HepG2 (cell line): Measurements from ENCODE around the gene GRB7. TPM values are rescaled to one million over a fixed set of nuclear protein-coding genes. Genes with fewer than 3 reads are reported as not detected.

Experiments used
- ATM ChIP-seq: fragments of 450-650 bp; IDR thresholded peaks from 2 replicates; pipeline ENCODE4 v1.7.1; 2017; ENCODE audit warnings: mild to moderate bottlenecking, borderline replicate concordance
- HNF4G ChIP-seq, 2 experiments: sonication (generic) in 1 of 2; formaldehyde crosslinking in 1 of 2; IDR thresholded peaks; 2 replicates each; pipeline versions ENCODE4 v1.4.0 to v1.6.1; 2011 to 2020; ENCODE audit warnings: borderline replicate concordance in 2 of 2, low read depth in 2 of 2, mild to moderate bottlenecking in 2 of 2, low read length in 1 of 2, missing genetic modification reagents in 1 of 2, moderate library complexity in 1 of 2
- KLF16 ChIP-seq, 2 experiments: sonication (generic) in 1 of 2; formaldehyde crosslinking in 1 of 2; IDR thresholded peaks; 2 replicates each; pipeline versions ENCODE4 v1.6.1 to v1.8.0; 2016 to 2023; ENCODE audit warnings: missing genetic modification reagents in 2 of 2, missing compliant biosample characterization in 1 of 2
- MEIS2 ChIP-seq: sonication (generic); formaldehyde crosslinking; IDR thresholded peaks from 2 replicates; pipeline ENCODE4 v1.9.0; 2021; ENCODE audit warnings: mild to moderate bottlenecking, missing genetic modification reagents
- POGZ ChIP-seq: sonication (generic); formaldehyde crosslinking; IDR thresholded peaks from 2 replicates; pipeline ENCODE4 v1.4.0; 2020; ENCODE audit warnings: mild to moderate bottlenecking, missing genetic modification reagents
- RBFOX2 ChIP-seq: fragments of 200-400 bp; formaldehyde crosslinking; IDR thresholded peaks from 2 replicates; pipeline ENCODE4 v1.6.1; 2017; ENCODE audit warnings: low read depth, mild to moderate bottlenecking, low read length
- REL ChIP-seq: sonication (generic); formaldehyde crosslinking; conservative IDR thresholded peaks from 2 replicates; pipeline ENCODE4 v1.8.0; 2022; ENCODE audit warnings: mild to moderate bottlenecking, missing genetic modification reagents, moderate library complexity
- REXO4 ChIP-seq: sonication (generic); formaldehyde crosslinking; IDR thresholded peaks from 2 replicates; pipeline ENCODE4 v1.8.0; 2022; ENCODE audit warnings: missing genetic modification reagents, mild to moderate bottlenecking, borderline replicate concordance
- RFX5 ChIP-seq: IDR thresholded peaks from 2 replicates; pipeline ENCODE4 v1.6.1; 2011; ENCODE audit warnings: low read depth, low read length, improper control_type of control experiment
- SIX4 ChIP-seq: sonication (generic); formaldehyde crosslinking; IDR thresholded peaks from 2 replicates; pipeline ENCODE4 v1.4.0; 2020; ENCODE audit warnings: missing genetic modification reagents
- TBL1XR1 ChIP-seq: fragments of 150-350 bp; IDR thresholded peaks from 2 replicates; pipeline ENCODE4 v1.6.1; 2014; ENCODE audit warnings: borderline replicate concordance, low read length; ENCODE audit not compliant: partially characterized antibody
- ZBTB38 ChIP-seq: sonication (generic); formaldehyde crosslinking; IDR thresholded peaks from 2 replicates; pipeline ENCODE4 v1.5.1; 2020; ENCODE audit warnings: mild to moderate bottlenecking, missing genetic modification reagents
- ZBTB7A ChIP-seq: sonication (generic); formaldehyde crosslinking; IDR thresholded peaks from 2 replicates; pipeline ENCODE4 v1.8.0; 2022; ENCODE audit warnings: mild to moderate bottlenecking, missing genetic modification reagents
- ZFAT ChIP-seq: sonication (generic); formaldehyde crosslinking; conservative IDR thresholded peaks from 2 replicates; pipeline ENCODE4 v1.8.1; 2023; ENCODE audit warnings: missing genetic modification reagents, inconsistent platforms
- ZNF34 ChIP-seq: sonication (generic); formaldehyde crosslinking; IDR thresholded peaks from 2 replicates; pipeline ENCODE4 v1.4.0; 2020; ENCODE audit warnings: mild to moderate bottlenecking, missing genetic modification reagents, borderline replicate concordance
- ZNF362 ChIP-seq: sonication (generic); formaldehyde crosslinking; IDR thresholded peaks from 2 replicates; pipeline ENCODE4 v1.4.0; 2020; ENCODE audit warnings: missing genetic modification reagents, mild to moderate bottlenecking, borderline replicate concordance
- ZNF367 ChIP-seq: sonication (generic); formaldehyde crosslinking; IDR thresholded peaks from 2 replicates; pipeline ENCODE4 v1.4.0; 2020; ENCODE audit warnings: missing genetic modification reagents, borderline replicate concordance
- ZNF441 ChIP-seq: sonication (generic); formaldehyde crosslinking; IDR thresholded peaks from 2 replicates; pipeline ENCODE4 v1.7.0; 2021; ENCODE audit warnings: missing genetic modification reagents, borderline replicate concordance
- ZNF513 ChIP-seq: sonication (generic); formaldehyde crosslinking; conservative IDR thresholded peaks from 2 replicates; pipeline ENCODE4 v1.5.0; 2020; ENCODE audit warnings: missing genetic modification reagents
- ZNF552 ChIP-seq: sonication (generic); formaldehyde crosslinking; IDR thresholded peaks from 2 replicates; pipeline ENCODE4 v1.9.0; 2022; ENCODE audit warnings: missing genetic modification reagents, mild to moderate bottlenecking, borderline replicate concordance
- ZNF672 ChIP-seq: sonication (generic); formaldehyde crosslinking; IDR thresholded peaks from 2 replicates; pipeline ENCODE4 v1.8.1; 2022; ENCODE audit warnings: missing genetic modification reagents
- ZNF7 ChIP-seq: IDR thresholded peaks from 2 replicates; pipeline ENCODE4 v1.6.1; 2016; ENCODE audit warnings: missing biosample characterization, missing genetic modification reagents
- ZZZ3 ChIP-seq: sonication (generic); formaldehyde crosslinking; IDR thresholded peaks from 2 replicates; pipeline ENCODE4 v1.4.0; 2020; ENCODE audit warnings: missing genetic modification reagents, mild to moderate bottlenecking, borderline replicate concordance
- polyA plus RNA-seq, 8 experiments: library from polyadenylated mRNA; depleted of rRNA in 3 of 8; stranded (reverse) in 7 of 8; unstranded in 1 of 8; fragments of >200 nt; fragmentation: Illumina TruSeq in 4 of 8; extraction: Trizol in 4 of 8; gene quantifications; 2 replicates each; pipeline versions ENCODE4 v1.2.1 to v1.2.3, GENCODE V29; 2011 to 2016; ENCODE audit warnings: low read depth in 4 of 8, missing spikeins in 1 of 8, mixed read lengths in 1 of 8; ENCODE audit not compliant: insufficient read depth in 1 of 8
- total RNA-seq, 5 experiments: library from RNA; depleted of rRNA; stranded (reverse); fragments of >200 nt; fragmentation: Illumina TruSeq; extraction: Trizol; gene quantifications; 2 replicates each; pipeline ENCODE4 v1.2.3, GENCODE V29; 2016; ENCODE audit warnings: low read depth in 1 of 5
- TF ChIP-seq, protein P1 (sequence below): sonication (generic); formaldehyde crosslinking; IDR thresholded peaks from 2 replicates; pipeline ENCODE4 v1.4.0; 2020; ENCODE audit warnings: mild to moderate bottlenecking, missing genetic modification reagents
- TF ChIP-seq, protein P2 (sequence below): sonication (generic); formaldehyde crosslinking; IDR thresholded peaks from 2 replicates; pipeline ENCODE4 v1.8.1; 2023; ENCODE audit warnings: missing genetic modification reagents, mild to moderate bottlenecking, borderline replicate concordance
- TF ChIP-seq, protein P3 (sequence below): sonication (generic); IDR thresholded peaks from 2 replicates; pipeline ENCODE4 v1.6.1; 2016; ENCODE audit warnings: low read depth, borderline replicate concordance
- TF ChIP-seq, protein P4 (sequence below): sonication (generic); formaldehyde crosslinking; IDR thresholded peaks from 2 replicates; pipeline ENCODE4 v1.5.0; 2020; ENCODE audit warnings: missing genetic modification reagents

Gene GRB7
- total and polyA plus RNA-seq, 2 of the 13 experiments (the other 11 are each of a cell fraction or from before 2014, with no cell fraction given) = 60.2 to 77.7 TPM

GRCh38 chr17:39699818-39700147 is 38.0 kb upstream of the GRB7 start, which contains the start of gene ERBB2 (continued):
- TF ChIP-seq ZNF513 (CRISPR knock-in tag) (no peak), RFX5 (no peak), REL (CRISPR knock-in tag) (0 out of 2 replicates have a peak, but pooled peaks have one; percentile 51), ZNF672 (CRISPR knock-in tag) (no peak), POGZ (CRISPR knock-in tag) (no peak), ZBTB38 (CRISPR knock-in tag) (peak; percentile 37; the same call in 1 of the 2 replicates), ZBTB7A (CRISPR knock-in tag) (no peak), ATM (no peak), ZZZ3 (CRISPR knock-in tag) (no peak), RBFOX2 (no peak), ZNF362 (CRISPR knock-in tag) (no peak), ZNF552 (CRISPR knock-in tag) (no peak; the same call in 1 of the 2 replicates), ZNF34 (CRISPR knock-in tag) (0 out of 2 replicates have a peak, but pooled peaks have one; percentile 60), KLF16 (CRISPR knock-in tag; IDR thresholded peaks at IDR 0.05) (peak in 1 of 2 experiments; percentile 23; a peak in 1 of 4 replicates), TBL1XR1 (no peak), SIX4 (CRISPR knock-in tag) (no peak), REXO4 (CRISPR knock-in tag) (no peak), ZNF7 (CRISPR knock-in tag) (no peak), ZNF441 (CRISPR knock-in tag) (no peak), ZNF367 (no peak), ZFAT (CRISPR knock-in tag) (no peak), HNF4G (IDR thresholded peaks at IDR 0.05; ENCODE audit: borderline replicate concordance, low read depth, low read length) (no peak), HNF4G (CRISPR knock-in tag; IDR thresholded peaks at IDR 0.05; ENCODE audit: borderline replicate concordance, low read depth) (no peak), MEIS2 (CRISPR knock-in tag) (no peak)
- TF ChIP-seq, protein P1, sequence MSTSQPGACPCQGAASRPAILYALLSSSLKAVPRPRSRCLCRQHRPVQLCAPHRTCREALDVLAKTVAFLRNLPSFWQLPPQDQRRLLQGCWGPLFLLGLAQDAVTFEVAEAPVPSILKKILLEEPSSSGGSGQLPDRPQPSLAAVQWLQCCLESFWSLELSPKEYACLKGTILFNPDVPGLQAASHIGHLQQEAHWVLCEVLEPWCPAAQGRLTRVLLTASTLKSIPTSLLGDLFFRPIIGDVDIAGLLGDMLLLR = 0 out of 2 replicates have a peak, but pooled peaks have one; percentile 0
- TF ChIP-seq, protein P2, sequence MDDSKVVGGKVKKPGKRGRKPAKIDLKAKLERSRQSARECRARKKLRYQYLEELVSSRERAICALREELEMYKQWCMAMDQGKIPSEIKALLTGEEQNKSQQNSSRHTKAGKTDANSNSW (CRISPR knock-in tag) = no peak
- TF ChIP-seq, protein P3, sequence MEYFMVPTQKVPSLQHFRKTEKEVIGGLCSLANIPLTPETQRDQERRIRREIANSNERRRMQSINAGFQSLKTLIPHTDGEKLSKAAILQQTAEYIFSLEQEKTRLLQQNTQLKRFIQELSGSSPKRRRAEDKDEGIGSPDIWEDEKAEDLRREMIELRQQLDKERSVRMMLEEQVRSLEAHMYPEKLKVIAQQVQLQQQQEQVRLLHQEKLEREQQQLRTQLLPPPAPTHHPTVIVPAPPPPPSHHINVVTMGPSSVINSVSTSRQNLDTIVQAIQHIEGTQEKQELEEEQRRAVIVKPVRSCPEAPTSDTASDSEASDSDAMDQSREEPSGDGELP = no peak
- TF ChIP-seq, protein P4, sequence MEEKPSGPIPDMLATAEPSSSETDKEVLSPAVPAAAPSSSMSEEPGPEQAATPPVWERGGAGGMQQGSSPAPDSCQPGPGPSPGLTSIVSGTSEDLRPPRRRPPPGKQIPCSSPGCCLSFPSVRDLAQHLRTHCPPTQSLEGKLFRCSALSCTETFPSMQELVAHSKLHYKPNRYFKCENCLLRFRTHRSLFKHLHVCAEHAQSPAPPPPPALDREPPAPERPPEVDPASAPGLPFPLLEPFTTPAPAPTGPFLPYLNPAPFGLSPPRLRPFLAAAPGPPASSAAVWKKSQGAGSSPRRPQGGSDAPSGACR (CRISPR knock-in tag) = no peak
